ENCODE measurements around the gene C3orf18.

Gene C3orf18

GRCh38 chr3:50602595-50603191, 35.1 kb upstream of the C3orf18 start:
- Histone ChIP-seq H3K36me3 (ENCODE audit: insufficient read depth, low read length) (no peaks in the 10 kb centered on the region; the same call in 1 of the 2 replicates), H3K9ac (ENCODE audit: low read depth, low read length) (no peak overlapping the region), H3K4me3 (ENCODE audit: low read length) (no peak overlapping the region), H3K27me3 (ENCODE audit: insufficient read depth, low read length) (no peaks in the 10 kb centered on the region; the same call in 1 of the 2 replicates), H3K27ac (ENCODE audit: low read depth, low read length) (no peak overlapping the region), H3K9me3 (ENCODE audit: insufficient read depth, low read depth, low read length) (no peaks in the 10 kb centered on the region), H3K4me1 (ENCODE audit: insufficient read depth, low read length) (peaks cover 3% of the 10 kb centered on the region; the same call in 1 of the 2 replicates)
- WGBS: 87% methylated on average over 9 of the region's 9 CpGs

DNA sequence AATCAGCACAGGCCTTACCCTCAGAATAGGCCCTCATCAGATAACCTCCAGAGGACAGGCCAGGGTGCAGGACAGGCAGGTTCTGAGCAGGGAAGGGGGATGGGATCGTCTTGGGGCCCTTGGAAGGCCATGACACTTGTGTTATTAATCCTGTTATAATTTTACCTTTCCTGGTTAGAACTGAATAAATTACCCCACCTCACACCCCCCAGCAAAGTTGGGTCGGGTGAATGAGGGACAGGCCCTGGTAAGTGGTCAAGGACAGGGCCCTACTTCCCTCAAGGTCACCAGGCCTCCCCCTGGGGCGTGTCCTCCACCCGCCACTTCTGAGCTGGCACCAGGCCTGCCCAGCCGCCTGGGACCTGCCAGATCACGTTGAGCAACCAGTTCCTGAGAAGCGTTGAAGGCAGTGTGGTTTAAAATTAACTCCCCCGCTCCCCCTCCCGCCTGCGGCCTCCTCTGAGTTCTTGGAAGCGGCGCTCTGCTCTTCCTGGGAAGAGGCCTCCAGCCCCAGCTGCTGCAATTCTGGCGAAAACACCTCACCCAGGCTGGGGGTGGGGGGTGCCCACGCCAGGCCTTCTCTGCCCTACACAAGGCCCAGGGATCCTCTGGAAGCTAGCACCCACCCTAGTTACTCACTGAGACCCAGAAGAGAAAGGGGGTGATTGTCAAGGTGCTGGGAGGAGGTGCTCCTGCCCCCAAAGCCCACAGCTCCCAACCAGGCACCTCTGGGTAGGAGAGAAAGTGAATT, 33.5 kb upstream of the C3orf18 start:
- Histone ChIP-seq H3K9ac (ENCODE audit: low read depth, low read length) (no peak overlapping the region), H3K27ac (ENCODE audit: low read depth, low read length) (no peak overlapping the region), H3K9me3 (ENCODE audit: insufficient read depth, low read depth, low read length) (no peaks in the 10 kb centered on the region), H3K27me3 (ENCODE audit: insufficient read depth, low read length) (no peaks in the 10 kb centered on the region; the same call in 1 of the 2 replicates), H3K4me1 (ENCODE audit: insufficient read depth, low read length) (peaks cover 3% of the 10 kb centered on the region; the same call in 1 of the 2 replicates), H3K4me3 (ENCODE audit: low read length) (no peak overlapping the region), H3K36me3 (ENCODE audit: insufficient read depth, low read length) (no peaks in the 10 kb centered on the region)
- WGBS: 82% methylated on average over 13 of the region's 14 CpGs

GRCh38 chr3:50600141-50600753, 32.7 kb upstream of the C3orf18 start:
- Histone ChIP-seq H3K27ac (ENCODE audit: low read depth, low read length) (no peak overlapping the region), H3K9ac (ENCODE audit: low read depth, low read length) (no peak overlapping the region)
- WGBS: 92% methylated on average over 9 of the region's 9 CpGs

DNA sequence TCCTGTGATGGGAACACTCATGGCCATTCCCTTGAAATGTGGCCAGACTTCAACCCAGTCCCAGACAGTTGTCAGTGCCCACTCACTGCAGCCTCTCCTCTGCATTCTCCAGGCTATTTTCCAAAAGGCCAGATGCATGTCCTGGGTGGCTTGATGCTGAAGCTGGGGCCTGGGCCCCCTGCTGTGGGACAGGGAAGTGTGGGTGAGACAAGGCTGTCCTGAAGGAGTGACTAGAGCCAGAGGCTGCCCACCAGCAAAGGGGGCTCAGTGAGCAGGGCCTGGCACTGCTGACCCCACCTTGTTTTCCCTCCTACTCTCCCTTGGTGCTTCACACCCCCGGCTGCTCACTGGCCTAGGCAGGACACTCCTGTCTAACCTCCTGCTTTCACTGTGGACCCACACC, 32.2 kb upstream of the C3orf18 start:
- H3K36me3 ChIP-seq (ENCODE audit: insufficient read depth, low read length): no peaks in the 10 kb centered on the region
- no peaks in the 10 kb centered on the region; the same call in 1 of the 2 replicates for H3K27me3 ChIP-seq (ENCODE audit: insufficient read depth, low read length)
- no peaks in the 10 kb centered on the region for H3K9me3 ChIP-seq (ENCODE audit: insufficient read depth, low read depth, low read length)
- peaks cover 3% of the 10 kb centered on the region; the same call in 1 of the 2 replicates for H3K4me1 ChIP-seq (ENCODE audit: insufficient read depth, low read length)
- H3K27ac ChIP-seq (ENCODE audit: low read depth, low read length): no peak overlapping the region
- H3K4me3 ChIP-seq (ENCODE audit: low read length): no peak overlapping the region
- 97% methylated on average over 1 of the region's 1 CpG for WGBS
- H3K9ac ChIP-seq (ENCODE audit: low read depth, low read length): no peak overlapping the region

More at GRCh38 chr3:50600141-50600753, 32.7 kb upstream of the C3orf18 start:
- Histone ChIP-seq H3K4me1 (ENCODE audit: insufficient read depth, low read length) (peaks cover 3% of the 10 kb centered on the region; the same call in 1 of the 2 replicates), H3K4me3 (ENCODE audit: low read length) (no peak overlapping the region), H3K27me3 (ENCODE audit: insufficient read depth, low read length) (no peaks in the 10 kb centered on the region; the same call in 1 of the 2 replicates), H3K9me3 (ENCODE audit: insufficient read depth, low read depth, low read length) (no peaks in the 10 kb centered on the region), H3K36me3 (ENCODE audit: insufficient read depth, low read length) (no peaks in the 10 kb centered on the region)

DNA sequence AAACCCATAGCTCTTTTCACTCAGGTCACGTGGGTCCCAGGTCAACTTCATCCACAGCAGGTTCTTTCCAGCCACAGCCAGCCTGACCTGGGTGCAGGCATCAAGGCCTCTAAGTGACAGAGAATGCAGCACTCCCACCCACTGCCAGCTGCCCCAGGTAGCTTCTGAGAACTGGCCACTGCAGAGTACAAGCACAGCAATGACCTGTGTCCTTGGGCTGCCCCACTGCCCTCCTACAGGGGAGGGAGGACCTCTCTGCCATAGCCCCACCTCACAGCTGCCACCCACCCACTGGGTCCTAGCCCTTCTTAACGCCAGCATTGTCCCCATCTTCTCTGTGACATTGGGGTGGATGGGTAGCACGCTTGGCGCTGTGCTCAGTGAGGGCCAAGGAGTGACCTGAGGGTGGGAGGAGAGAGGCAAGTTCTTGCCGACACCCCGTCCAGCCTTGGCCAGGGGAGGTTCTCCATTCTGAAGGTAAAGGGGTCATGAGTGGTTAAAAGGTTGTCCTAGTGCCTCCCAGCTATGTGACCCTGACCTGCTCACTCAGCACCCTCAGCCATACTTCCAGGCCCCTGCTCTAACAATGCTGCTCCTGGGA, 31.7 kb upstream of the C3orf18 start:
- WGBS: 79% methylated on average over 6 of the region's 6 CpGs
- no peaks in the 10 kb centered on the region for H3K36me3 ChIP-seq (ENCODE audit: insufficient read depth, low read length)
- H3K27ac ChIP-seq (ENCODE audit: low read depth, low read length): no peak overlapping the region
- no peak overlapping the region for H3K4me3 ChIP-seq (ENCODE audit: low read length)
- H3K4me1 ChIP-seq (ENCODE audit: insufficient read depth, low read length): peaks cover 3% of the 10 kb centered on the region; the same call in 1 of the 2 replicates
- no peak overlapping the region for H3K9ac ChIP-seq (ENCODE audit: low read depth, low read length)
- H3K9me3 ChIP-seq (ENCODE audit: insufficient read depth, low read depth, low read length): no peaks in the 10 kb centered on the region
- H3K27me3 ChIP-seq (ENCODE audit: insufficient read depth, low read length): no peaks in the 10 kb centered on the region; the same call in 1 of the 2 replicates

DNA sequence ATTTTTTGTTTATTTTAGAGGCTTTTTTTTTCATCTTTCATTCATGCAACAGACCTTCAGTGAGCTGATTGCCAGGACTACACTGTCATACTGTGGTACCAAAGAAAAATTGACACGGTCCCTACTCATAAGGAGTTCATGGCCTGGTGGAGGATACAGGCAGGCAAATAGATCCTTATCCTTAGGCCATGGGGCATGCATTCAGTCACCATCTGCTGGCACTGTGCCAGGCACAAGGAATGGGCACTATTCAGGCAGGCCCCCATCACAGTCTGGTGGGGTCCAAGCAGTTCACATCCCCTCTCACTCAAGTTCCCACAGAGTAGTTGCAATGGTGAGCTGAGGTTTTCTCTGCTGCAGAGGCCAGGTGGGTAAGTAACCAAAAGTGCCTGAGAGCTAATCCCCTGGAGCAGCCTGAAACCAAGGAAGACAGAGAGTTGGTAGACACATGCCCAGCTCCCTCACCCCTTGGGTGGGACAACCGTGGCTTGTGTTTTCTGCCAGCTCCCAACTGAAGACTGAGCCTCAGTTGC, 26.8 kb upstream of the C3orf18 start:
- H3K9ac ChIP-seq (ENCODE audit: low read depth, low read length): no peak overlapping the region
- H3K27ac ChIP-seq (ENCODE audit: low read depth, low read length): no peak overlapping the region

DNA sequence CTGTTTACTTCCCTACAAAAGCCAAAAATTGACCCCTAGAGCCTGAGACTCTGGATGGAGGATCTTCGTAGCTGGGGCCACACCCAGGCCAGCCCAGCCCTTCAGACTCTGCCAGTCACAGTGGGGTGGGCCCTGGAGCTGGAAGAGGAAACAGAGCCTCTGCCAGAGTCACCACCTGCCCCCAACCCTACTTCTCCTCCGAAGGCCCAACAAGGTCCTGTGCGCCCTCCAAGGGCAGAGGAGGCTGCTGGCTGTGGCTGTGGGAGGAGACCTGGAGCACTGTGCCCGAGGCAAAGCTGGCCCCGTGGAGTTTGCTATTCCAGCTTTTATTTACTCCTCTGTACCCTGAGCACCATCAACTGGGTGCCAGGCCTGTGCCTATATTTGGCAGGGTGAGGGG, 25.0 kb upstream of the C3orf18 start:
- WGBS: 63% methylated on average over 5 of the region's 5 CpGs
- Histone ChIP-seq H3K9ac (ENCODE audit: low read depth, low read length) (no peak overlapping the region), H3K27me3 (ENCODE audit: insufficient read depth, low read length) (no peaks in the 10 kb centered on the region)

More for the DNA sequence above, 26.8 kb upstream of the C3orf18 start:
- Histone ChIP-seq H3K9me3 (ENCODE audit: insufficient read depth, low read depth, low read length) (no peaks in the 10 kb centered on the region), H3K4me1 (ENCODE audit: insufficient read depth, low read length) (no peaks in the 10 kb centered on the region), H3K27me3 (ENCODE audit: insufficient read depth, low read length) (no peaks in the 10 kb centered on the region), H3K4me3 (ENCODE audit: low read length) (no peak overlapping the region), H3K36me3 (ENCODE audit: insufficient read depth, low read length) (no peaks in the 10 kb centered on the region)
- WGBS: 81% methylated on average over 2 of the region's 2 CpGs

GRCh38 chr3:50591196-50591741, 23.7 kb upstream of the C3orf18 start:
- 89% methylated on average over 9 of the region's 9 CpGs for WGBS
- Histone ChIP-seq H3K9me3 (ENCODE audit: insufficient read depth, low read depth, low read length) (no peaks in the 10 kb centered on the region), H3K27me3 (ENCODE audit: insufficient read depth, low read length) (no peaks in the 10 kb centered on the region), H3K4me1 (ENCODE audit: insufficient read depth, low read length) (no peaks in the 10 kb centered on the region), H3K4me3 (ENCODE audit: low read length) (no peak overlapping the region), H3K27ac (ENCODE audit: low read depth, low read length) (no peak overlapping the region), H3K9ac (ENCODE audit: low read depth, low read length) (no peak overlapping the region), H3K36me3 (ENCODE audit: insufficient read depth, low read length) (no peaks in the 10 kb centered on the region)

More for the DNA sequence above, 25.0 kb upstream of the C3orf18 start:
- no peak overlapping the region for H3K27ac ChIP-seq (ENCODE audit: low read depth, low read length)
- H3K4me3 ChIP-seq (ENCODE audit: low read length): no peak overlapping the region
- H3K9me3 ChIP-seq (ENCODE audit: insufficient read depth, low read depth, low read length): no peaks in the 10 kb centered on the region
- no peaks in the 10 kb centered on the region for H3K36me3 ChIP-seq (ENCODE audit: insufficient read depth, low read length)
- no peaks in the 10 kb centered on the region for H3K4me1 ChIP-seq (ENCODE audit: insufficient read depth, low read length)

- Histone ChIP-seq H3K4me1 (ENCODE audit: insufficient read depth, low read length) (no peaks in the 10 kb centered on the region), H3K27me3 (ENCODE audit: insufficient read depth, low read length) (no peaks in the 10 kb centered on the region), H3K9me3 (ENCODE audit: insufficient read depth, low read depth, low read length) (no peaks in the 10 kb centered on the region), H3K4me3 (ENCODE audit: low read length) (no peak overlapping the region), H3K27ac (ENCODE audit: low read depth, low read length) (no peak overlapping the region), H3K36me3 (ENCODE audit: insufficient read depth, low read length) (0 out of 2 replicates have a peak, but pooled peaks cover 2% of the 10 kb centered on the region), H3K9ac (ENCODE audit: low read depth, low read length) (no peak overlapping the region)
- 90% methylated on average over 4 of the region's 4 CpGs for whole genome bisulfite sequencing
Observed at GRCh38 chr3:50588759-50589433, 21.3 kb upstream of the C3orf18 start.

Data from HUES64 (cell line).